ENCODE results near the gene WNT3A. TPM values are rescaled to one million over a fixed set of nuclear protein-coding genes. Genes with fewer than 3 reads are reported as not detected.

The WNT3A gene
- total and polyA plus RNA-seq, 9 of the 15 experiments (the other 6 are each of a cell fraction or from before 2014, with no cell fraction given), result not detected

GRCh38 chr1:228082214-228082917, 75.6 kb downstream of the WNT3A start, which contains the start of gene ARF1 (continued):
- TF ChIP-seq E2F6 (IDR thresholded peaks at IDR 0.05; ENCODE audit: borderline replicate concordance in 1 of 2, extremely low read depth in 1 of 2, insufficient read depth in 1 of 2, insufficient read length in 1 of 2, low read depth in 1 of 2, low read length in 1 of 2, poor library complexity in 1 of 2, severe bottlenecking in 1 of 2) (peak; percentile 91), ZNF707 (CRISPR knock-in tag; conservative IDR thresholded peaks at IDR 0.05) (0 out of 2 replicates have a peak, but pooled peaks have one; percentile 45), RBM14 (IDR thresholded peaks at IDR 0.05; ENCODE audit: borderline replicate concordance, insufficient read depth, low read depth, low read length) (peak; percentile 92; the same call in 1 of the 2 replicates), HCFC1 (IDR thresholded peaks at IDR 0.05; ENCODE audit: low read depth, low read length) (peak; percentile 78), ARID4B (CRISPR knock-in tag; IDR thresholded peaks at IDR 0.05) (peak; percentile 57; the same call in 1 of the 2 replicates), TAL1 (IDR thresholded peaks at IDR 0.05) (no peak), MXI1 (IDR thresholded peaks at IDR 0.05; ENCODE audit: low read depth, low read length) (no peak), MCM7 (IDR thresholded peaks at IDR 0.05) (no peak), CHD4 (IDR thresholded peaks at IDR 0.05; ENCODE audit: insufficient read depth, insufficient replicate concordance, low read depth, low read length, poor library complexity, severe bottlenecking) (peak; percentile 82), ELF2 (CRISPR knock-in tag; IDR thresholded peaks at IDR 0.05) (peak; percentile 70), CHAMP1 (IDR thresholded peaks at IDR 0.05) (no peak), ZNF124 (CRISPR knock-in tag; IDR thresholded peaks at IDR 0.05) (no peak), SIN3A (IDR thresholded peaks at IDR 0.05; ENCODE audit: borderline replicate concordance in 2 of 2, control insufficient read depth in 1 of 2, low read depth in 2 of 2, low read length in 2 of 2) (peak in 1 of 2 experiments; percentile 37; a peak in 2 of 4 replicates), CXXC5 (CRISPR knock-in tag; IDR thresholded peaks at IDR 0.05) (peak; percentile 70; the same call in 1 of the 2 replicates), FIP1L1 (IDR thresholded peaks at IDR 0.05; ENCODE audit: low read depth, low read length, poor library complexity, severe bottlenecking) (peak; percentile 97), HIVEP1 (CRISPR knock-in tag; IDR thresholded peaks at IDR 0.05) (0 out of 2 replicates have a peak, but pooled peaks have one; percentile 47), PHF20 (IDR thresholded peaks at IDR 0.05; ENCODE audit: partially characterized antibody) (peak; percentile 57), HDGF (IDR thresholded peaks at IDR 0.05) (no peak), U2AF1 (optimal IDR thresholded peaks at IDR 0.05; ENCODE audit: low read depth, low read length) (peak; percentile 84)
